Osteocyte (in vitro differentiated cells): ENCODE results near the gene SGTA. TPM values are rescaled to one million over a fixed set of nuclear protein-coding genes. Genes with fewer than 3 reads are reported as not detected.

Experiments used
- DNase-seq: peaks from one replicate; pipeline ENCODE4 v3.0.0; 2021; ENCODE audit warnings: mixed read lengths; ENCODE audit not compliant: unreplicated experiment; ENCODE audit errors: extremely low spot score
- H3K27ac Mint-ChIP-seq: one replicate; pipeline ENCODE4 v1.8.0; 2021; ENCODE audit warnings: mild to moderate bottlenecking, mixed read lengths; ENCODE audit not compliant: unreplicated experiment
- H3K27me3 Mint-ChIP-seq: one replicate; pipeline ENCODE4 v1.8.0; 2021; ENCODE audit warnings: mixed read lengths; ENCODE audit not compliant: unreplicated experiment
- H3K36me3 Mint-ChIP-seq: one replicate; pipeline ENCODE4 v1.8.0; 2021; ENCODE audit warnings: mixed read lengths; ENCODE audit not compliant: unreplicated experiment
- H3K4me1 Mint-ChIP-seq: one replicate; pipeline ENCODE4 v1.8.0; 2021; ENCODE audit warnings: mixed read lengths; ENCODE audit not compliant: unreplicated experiment
- H3K4me3 Mint-ChIP-seq: one replicate; pipeline ENCODE4 v1.8.0; 2021; ENCODE audit warnings: mild to moderate bottlenecking, moderate library complexity, mixed read lengths; ENCODE audit not compliant: unreplicated experiment
- H3K9me3 Mint-ChIP-seq: one replicate; pipeline ENCODE4 v1.8.0; 2021; ENCODE audit warnings: mixed read lengths; ENCODE audit not compliant: unreplicated experiment
- CTCF ChIP-seq: fragments of 200-600 bp; sonication (generic); IDR thresholded peaks from 2 replicates; pipeline ENCODE4 v1.5.0; 2021; ENCODE audit warnings: antibody characterized with exemption, mild to moderate bottlenecking, moderate library complexity
- total RNA-seq: library from RNA; stranded (reverse); gene quantifications from 2 replicates; pipeline ENCODE4 v1.2.1, GENCODE V29; 2021

SGTA gene
- total RNA-seq, 1 donor from 2014 or later: 53.2 TPM

- no peaks in the 10 kb centered on the region for H3K9me3 Mint-ChIP-seq
- H3K36me3 Mint-ChIP-seq: no peaks in the 10 kb centered on the region
- TF ChIP-seq CTCF: no peak
- peaks cover 7% of the 10 kb centered on the region for H3K4me1 Mint-ChIP-seq
- H3K27ac Mint-ChIP-seq: no peak overlapping the region
- H3K4me3 Mint-ChIP-seq: no peak overlapping the region
- no peak for DNase-seq
- peaks cover 13% of the 10 kb centered on the region for H3K27me3 Mint-ChIP-seq
Measured at GRCh38 chr19:2744113-2744512, 39.0 kb downstream of the SGTA start.

GRCh38 chr19:2743099-2743498 is 40.0 kb downstream of the SGTA start:
- H3K4me3 Mint-ChIP-seq: no peak overlapping the region
- H3K27ac Mint-ChIP-seq: no peak overlapping the region
- no peaks in the 10 kb centered on the region for H3K36me3 Mint-ChIP-seq
- peaks cover 13% of the 10 kb centered on the region for H3K27me3 Mint-ChIP-seq
- DNase-seq: no peak
- H3K9me3 Mint-ChIP-seq: no peaks in the 10 kb centered on the region
- H3K4me1 Mint-ChIP-seq: peaks cover 8% of the 10 kb centered on the region
- TF ChIP-seq CTCF: no peak

- no peaks in the 10 kb centered on the region for H3K9me3 Mint-ChIP-seq
- peaks cover 10% of the 10 kb centered on the region for H3K27me3 Mint-ChIP-seq
- no peak overlapping the region for H3K27ac Mint-ChIP-seq
- peak overlapping the region; percentile 79 for H3K4me3 Mint-ChIP-seq
- DNase-seq: no peak
- peaks cover 8% of the 10 kb centered on the region for H3K4me1 Mint-ChIP-seq
- no peak for TF ChIP-seq CTCF
- H3K36me3 Mint-ChIP-seq: peaks cover 11% of the 10 kb centered on the region
Measured at GRCh38 chr19:2740314-2740656, 42.8 kb downstream of the SGTA start.

GRCh38 chr19:2739602-2740313 is 43.3 kb downstream of the SGTA start, which contains the start of gene SLC39A3:
Gene SLC39A3, minus strand, starts transcription at chr19:2740017. Its CDS starts 2,760 bp downstream, at chr19:2737257.
- peak within 1 kb of the TSS; percentile 79 for H3K4me3 Mint-ChIP-seq

More at GRCh38 chr19:2739602-2740313, 43.3 kb downstream of the SGTA start, which contains the start of gene SLC39A3:
- Mint-ChIP-seq H3K36me3 (peaks cover 13% of the 10 kb centered on the region), H3K27ac (peak within 1 kb of the TSS; percentile 41), H3K27me3 (peaks cover 10% of the 10 kb centered on the region), H3K4me1 (peaks cover 8% of the 10 kb centered on the region), H3K9me3 (no peaks in the 10 kb centered on the region)
- TF ChIP-seq CTCF: peak; percentile 17
- peak; percentile 100 for DNase-seq
